ENCODE data around the gene NUP214. TPM values are rescaled to one million over a fixed set of nuclear protein-coding genes. Genes with fewer than 3 reads are reported as not detected.
A peak's percentile ranks its signal among the peaks of the same experiment; 100 is the strongest.
"Not testable (repeated sequence)": the region's sequence is repeated elsewhere in the genome, so short reads cannot be mapped to it uniquely, and the experiment has no call there.

Gene NUP214
- total RNA-seq, 1 experiment from 2014 or later, result 5.2 TPM

- H3K36me3 ChIP-seq, result no peaks in the 10 kb centered on the region
- H3K27me3 ChIP-seq, result no peaks in the 10 kb centered on the region
- DNase-seq, result no peak
- H3K4me3 ChIP-seq, result no peak overlapping the region
- H3K9me3 ChIP-seq, result no peaks in the 10 kb centered on the region
Observed at GRCh38 chr9:131094015-131094414, 31.4 kb upstream of the NUP214 start.

GRCh38 chr9:131094622-131095021 is 30.8 kb upstream of the NUP214 start:
- Histone ChIP-seq H3K27me3 (no peaks in the 10 kb centered on the region), H3K9me3 (no peaks in the 10 kb centered on the region), H3K4me3 (no peak overlapping the region), H3K36me3 (no peaks in the 10 kb centered on the region)
- DNase-seq, result peak; percentile 91

GRCh38 chr9:131095666-131096268 is 29.6 kb upstream of the NUP214 start:
- H3K9me3 ChIP-seq, result no peaks in the 10 kb centered on the region
- peak overlapping the region; percentile 57 for H3K4me3 ChIP-seq
- DNase-seq, result no peak
- H3K36me3 ChIP-seq, result no peaks in the 10 kb centered on the region
- no peaks in the 10 kb centered on the region for H3K27me3 ChIP-seq

- Histone ChIP-seq H3K27me3 (no peaks in the 10 kb centered on the region), H3K4me3 (peak within 1 kb of the TSS; percentile 57), H3K36me3 (no peaks in the 10 kb centered on the region; the same call in 1 of the 2 replicates), H3K9me3 (no peaks in the 10 kb centered on the region)
- DNase-seq, result peak; percentile 77
Observed at GRCh38 chr9:131096269-131097125, 28.9 kb upstream of the NUP214 start, which contains the start of gene AIF1L. Gene AIF1L (plus strand): TSS chr9:131096531. CDS start chr9:131096630, 99 bp downstream.

- no peak for DNase-seq
- Histone ChIP-seq H3K9me3 (no peaks in the 10 kb centered on the region), H3K4me3 (peak overlapping the region; percentile 57), H3K36me3 (no peaks in the 10 kb centered on the region; the same call in 1 of the 2 replicates), H3K27me3 (no peaks in the 10 kb centered on the region)
Observed at GRCh38 chr9:131097126-131097947, 28.0 kb upstream of the NUP214 start.

GRCh38 chr9:131097948-131098278 is 27.5 kb upstream of the NUP214 start:
- H3K9me3 ChIP-seq, result no peaks in the 10 kb centered on the region
- H3K36me3 ChIP-seq, result no peaks in the 10 kb centered on the region; the same call in 1 of the 2 replicates
- H3K4me3 ChIP-seq, result peak overlapping the region; percentile 57
- no peaks in the 10 kb centered on the region for H3K27me3 ChIP-seq
- peak; percentile 20 for DNase-seq

GRCh38 chr9:131098391-131099101 is 26.8 kb upstream of the NUP214 start:
- Histone ChIP-seq H3K4me3 (no peak overlapping the region), H3K9me3 (no peaks in the 10 kb centered on the region), H3K36me3 (no peaks in the 10 kb centered on the region; the same call in 1 of the 2 replicates), H3K27me3 (no peaks in the 10 kb centered on the region)
- no peak for DNase-seq

GRCh38 chr9:131099102-131099606 is 26.2 kb upstream of the NUP214 start:
- no peak for DNase-seq

GRCh38 chr9:131099845-131100244 is 25.5 kb upstream of the NUP214 start:
- DNase-seq, H3K9me3 ChIP-seq, H3K4me3 ChIP-seq, H3K36me3 ChIP-seq, H3K27me3 ChIP-seq: not testable (repeated sequence)

More at GRCh38 chr9:131099102-131099606, 26.2 kb upstream of the NUP214 start:
- Histone ChIP-seq H3K36me3 (no peaks in the 10 kb centered on the region; the same call in 1 of the 2 replicates), H3K9me3 (no peaks in the 10 kb centered on the region), H3K4me3 (no peak overlapping the region), H3K27me3 (no peaks in the 10 kb centered on the region)

- Histone ChIP-seq H3K4me3 (no peak overlapping the region), H3K36me3 (no peaks in the 10 kb centered on the region; the same call in 1 of the 2 replicates), H3K27me3 (no peaks in the 10 kb centered on the region), H3K9me3 (no peaks in the 10 kb centered on the region)
- no peak for DNase-seq
Observed at GRCh38 chr9:131100445-131100844, 24.9 kb upstream of the NUP214 start.

GRCh38 chr9:131101207-131101964 is 24.0 kb upstream of the NUP214 start:
- Histone ChIP-seq H3K27me3 (no peaks in the 10 kb centered on the region), H3K9me3 (no peaks in the 10 kb centered on the region), H3K36me3 (no peaks in the 10 kb centered on the region; the same call in 1 of the 2 replicates), H3K4me3 (no peak overlapping the region)
- no peak for DNase-seq

GRCh38 chr9:131103024-131103423 is 22.4 kb upstream of the NUP214 start:
- Histone ChIP-seq H3K9me3 (no peaks in the 10 kb centered on the region), H3K36me3 (no peaks in the 10 kb centered on the region; the same call in 1 of the 2 replicates), H3K4me3 (no peak overlapping the region), H3K27me3 (no peaks in the 10 kb centered on the region)
- no peak for DNase-seq

- Histone ChIP-seq H3K27me3 (no peaks in the 10 kb centered on the region), H3K36me3 (no peaks in the 10 kb centered on the region; the same call in 1 of the 2 replicates), H3K4me3 (no peak overlapping the region), H3K9me3 (no peaks in the 10 kb centered on the region)
- no peak for DNase-seq
Observed at GRCh38 chr9:131103535-131103934, 21.9 kb upstream of the NUP214 start.

GRCh38 chr9:131104016-131104740 is 21.2 kb upstream of the NUP214 start:
- Histone ChIP-seq H3K27me3 (no peaks in the 10 kb centered on the region), H3K4me3 (no peak overlapping the region), H3K9me3 (no peaks in the 10 kb centered on the region), H3K36me3 (no peaks in the 10 kb centered on the region; the same call in 1 of the 2 replicates)
- DNase-seq, result no peak

- H3K4me3 ChIP-seq, result no peak overlapping the region
- H3K27me3 ChIP-seq, result no peaks in the 10 kb centered on the region
- no peaks in the 10 kb centered on the region for H3K9me3 ChIP-seq
- H3K36me3 ChIP-seq, result no peaks in the 10 kb centered on the region; the same call in 1 of the 2 replicates
- DNase-seq, result no peak
Observed at GRCh38 chr9:131105952-131106351, 19.4 kb upstream of the NUP214 start.
